H1 (cell line): ENCODE data around the gene PLXNA4. TPM values are rescaled to one million over a fixed set of nuclear protein-coding genes. Genes with fewer than 3 reads are reported as not detected.

Experiments
- CTCF ChIA-PET: fragments of 300-600 bp; sonication (Branson Sonifier 250); formaldehyde crosslinking; loops from one replicate; lab custom pipeline; 2021; ENCODE audit not compliant: partially characterized antibody; lab: Charles Lee
- POLR2A ChIA-PET: fragments of 300-600 bp; sonication (Branson Sonifier 250); formaldehyde crosslinking; loops from one replicate; lab custom pipeline; 2021; ENCODE audit warnings: inconsistent platforms; ENCODE audit not compliant: partially characterized antibody; lab: Charles Lee
- DNase-seq, 2 experiments: peaks; one replicate each; pipeline versions ENCODE4 v3.0.0 to v3.0.0-alpha.2; 2010 to 2022; ENCODE audit warnings: low spot score in 2 of 2, low read depth in 1 of 2, mixed read lengths in 1 of 2
- FAIRE-seq: peaks from 2 replicates; lab custom pipeline; 2011; peaks lifted over from hg19 to GRCh38; lab: Jason Lieb, UNC
- H2AFZ ChIP-seq: 2 replicates; pipeline ENCODE4 v1.8.1; 2012; ENCODE audit warnings: low read length, inconsistent platforms
- H2AK5ac ChIP-seq: 2 replicates; pipeline ENCODE4 v1.6.1; 2013; ENCODE audit warnings: low read depth, low read length
- H2BK120ac ChIP-seq: replicated peaks from 2 replicates; pipeline ENCODE3; 2013; ENCODE audit warnings: low read depth, low read length, inconsistent platforms
- H2BK12ac ChIP-seq: 2 replicates; pipeline ENCODE4 v1.6.1; 2013; ENCODE audit warnings: low read depth, low read length
- H2BK15ac ChIP-seq: 2 replicates; pipeline ENCODE4 v1.6.1; 2013; ENCODE audit warnings: low read length
- H2BK20ac ChIP-seq: 2 replicates; pipeline ENCODE4 v1.6.1; 2013; ENCODE audit warnings: low read length
- H2BK5ac ChIP-seq: 2 replicates; pipeline ENCODE4 v1.6.1; 2013; ENCODE audit warnings: low read depth, low read length
- H3K14ac ChIP-seq: 2 replicates; pipeline ENCODE4 v1.6.1; 2013; ENCODE audit warnings: inconsistent platforms; ENCODE audit not compliant: insufficient read length
- H3K18ac ChIP-seq: 2 replicates; pipeline ENCODE4 v1.6.1; 2013; ENCODE audit warnings: low read length; ENCODE audit errors: extremely low read depth
- H3K23ac ChIP-seq: 2 replicates; pipeline ENCODE4 v1.6.1; 2013; ENCODE audit warnings: inconsistent platforms; ENCODE audit not compliant: insufficient read length
- H3K23me2 ChIP-seq: 2 replicates; pipeline ENCODE4 v1.6.1; 2013; ENCODE audit warnings: low read depth, low read length
- H3K27ac ChIP-seq: 2 replicates; pipeline ENCODE4 v1.6.1; 2011; ENCODE audit warnings: low read depth, low read length, inconsistent platforms
- H3K27me3 ChIP-seq, 4 experiments: replicated peaks in 1 of 4; 1 replicate in 1 of 4; 2 replicates in 3 of 4; pipeline versions ENCODE4 v1.6.1 to v1.8.1; 2011 to 2013; ENCODE audit warnings: low read length in 3 of 4, mild to moderate bottlenecking in 3 of 4, inconsistent platforms in 2 of 4, mixed read lengths in 2 of 4, moderate library complexity in 1 of 4; ENCODE audit not compliant: control insufficient read depth in 3 of 4, insufficient read depth in 3 of 4; ENCODE audit errors: extremely low read depth in 1 of 4
- H3K36me3 ChIP-seq, 4 experiments: 2 replicates each; pipeline versions ENCODE4 v1.6.1 to v1.8.1; 2011 to 2013; ENCODE audit warnings: mild to moderate bottlenecking in 4 of 4, low read length in 3 of 4, moderate library complexity in 2 of 4, control low read depth in 1 of 4, inconsistent platforms in 1 of 4; ENCODE audit not compliant: insufficient read depth in 4 of 4, control insufficient read depth in 2 of 4
- H3K4ac ChIP-seq: replicated peaks from 2 replicates; pipeline ENCODE3; 2013; ENCODE audit warnings: low read length, low read depth, mixed read lengths, inconsistent platforms; ENCODE audit not compliant: insufficient read length
- H3K4me1 ChIP-seq, 4 experiments: replicated peaks in 1 of 4; 1 replicate in 1 of 4; 2 replicates in 3 of 4; pipeline versions ENCODE4 v1.6.1 to v1.8.1; 2011 to 2013; ENCODE audit warnings: low read length in 3 of 4, inconsistent platforms in 2 of 4, mixed read lengths in 1 of 4; ENCODE audit not compliant: insufficient read depth in 4 of 4, control insufficient read depth in 3 of 4
- H3K4me2 ChIP-seq, 2 experiments: 2 replicates each; pipeline versions ENCODE4 v1.6.1 to v1.8.1; 2011 to 2013; ENCODE audit warnings: low read depth in 2 of 2, low read length in 2 of 2, control low read depth in 1 of 2, inconsistent platforms in 1 of 2, mild to moderate bottlenecking in 1 of 2; ENCODE audit not compliant: insufficient read depth in 1 of 2
- H3K4me3 ChIP-seq, 4 experiments: fragments of 200-600, 300-600 bp in 1 of 4; sonication (generic), shearing (Covaris generic), sonication (Bioruptor Twin) in 1 of 4; 2 replicates each; pipeline versions ENCODE4 v1.5.1 to v1.8.1; 2011 to 2016; ENCODE audit warnings: low read length in 4 of 4, low read depth in 3 of 4, control low read depth in 2 of 4, inconsistent platforms in 2 of 4, mild to moderate bottlenecking in 2 of 4, mixed read lengths in 1 of 4, moderate library complexity in 1 of 4; ENCODE audit not compliant: insufficient read depth in 2 of 4; ENCODE audit errors: extremely low read depth in 1 of 4
- H3K56ac ChIP-seq: replicated peaks from 2 replicates; pipeline ENCODE3; 2013; ENCODE audit warnings: low read depth, mild to moderate bottlenecking, mixed read lengths, low read length, inconsistent platforms; ENCODE audit not compliant: insufficient read length
- H3K79me1 ChIP-seq: 2 replicates; pipeline ENCODE4 v1.6.1; 2013; ENCODE audit warnings: low read depth, low read length, control low read depth
- H3K79me2 ChIP-seq, 2 experiments: 2 replicates each; pipeline versions ENCODE4 v1.6.1 to v1.8.1; 2012 to 2013; ENCODE audit warnings: low read length in 2 of 2, mild to moderate bottlenecking in 2 of 2, inconsistent platforms in 1 of 2; ENCODE audit not compliant: insufficient read depth in 2 of 2, control insufficient read depth in 1 of 2
- H3K9ac ChIP-seq, 4 experiments: replicated peaks in 1 of 4; 1 replicate in 1 of 4; 2 replicates in 3 of 4; pipeline versions ENCODE4 v1.6.1 to v1.8.1; 2011 to 2013; ENCODE audit warnings: low read depth in 3 of 4, low read length in 3 of 4, control low read depth in 2 of 4, mild to moderate bottlenecking in 2 of 4, moderate library complexity in 2 of 4, inconsistent platforms in 1 of 4; ENCODE audit errors: extremely low read depth in 1 of 4
- H3K9me3 ChIP-seq, 2 experiments: 2 replicates each; pipeline versions ENCODE4 v1.6.1 to v1.8.1; 2012 to 2013; ENCODE audit warnings: mild to moderate bottlenecking in 2 of 2, moderate library complexity in 2 of 2, control low read depth in 1 of 2, inconsistent platforms in 1 of 2, low read depth in 1 of 2, low read length in 1 of 2, mixed read lengths in 1 of 2; ENCODE audit not compliant: insufficient read depth in 2 of 2
- H4K20me1 ChIP-seq, 2 experiments: replicated peaks in 1 of 2; 2 replicates each; pipeline versions ENCODE3 to v1.8.1; 2011 to 2013; ENCODE audit warnings: inconsistent platforms in 2 of 2, low read length in 2 of 2, mild to moderate bottlenecking in 1 of 2; ENCODE audit not compliant: insufficient read depth in 2 of 2, control insufficient read depth in 1 of 2
- H4K5ac ChIP-seq: 2 replicates; pipeline ENCODE4 v1.6.1; 2013; ENCODE audit warnings: low read length, low read depth, mixed read lengths, inconsistent platforms; ENCODE audit not compliant: insufficient read length
- H4K8ac ChIP-seq: 2 replicates; pipeline ENCODE4 v1.8.0; 2013; ENCODE audit warnings: mild to moderate bottlenecking, moderate library complexity, low read length, inconsistent platforms; ENCODE audit not compliant: insufficient read depth; ENCODE audit errors: extremely low read depth
- H4K91ac ChIP-seq: replicated peaks from 2 replicates; pipeline ENCODE3; 2013; ENCODE audit warnings: low read length, mixed read lengths, inconsistent platforms; ENCODE audit not compliant: insufficient read length
- EGR1 ChIP-seq: IDR thresholded peaks from 2 replicates; pipeline ENCODE4 v1.6.1; 2011; ENCODE audit warnings: low read depth, low read length, borderline replicate concordance
- WGBS, 2 experiments: shearing (Covaris generic) in 1 of 2; methylation state at CpG; one replicate each; pipeline versions ENCODE4 v1.1.6 to v1.1.7; 2013 to 2015; ENCODE audit warnings: low lambda C conversion rate in 2 of 2, mixed read lengths in 2 of 2, inconsistent platforms in 1 of 2, low coverage in 1 of 2, missing lambda C conversion rate in 1 of 2; ENCODE audit not compliant: insufficient replicate concordance in 2 of 2, insufficient coverage in 1 of 2, insufficient read length in 1 of 2; ENCODE audit errors: extremely low coverage in 1 of 2, missing lambda C conversion rate in 1 of 2; 5-methylcytosine and 5-hydroxymethylcytosine counted together
- polyA plus RNA-seq, 7 experiments: library from polyadenylated mRNA; depleted of rRNA in 3 of 7; stranded (reverse) in 5 of 7; unstranded in 2 of 7; fragments of >200 nt in 5 of 7; fragments of 200-250 nt in 2 of 7; gene quantifications; 1 replicate in 5 of 7; 2 replicates in 1 of 7; 4 replicates in 1 of 7; pipeline versions ENCODE4 v1.2.1 to v1.2.3, GENCODE V29; 2011 to 2013; ENCODE audit warnings: missing spikeins in 2 of 7, mixed read lengths in 2 of 7
- total RNA-seq: library from RNA; stranded (reverse); fragmentation: NEBNext Ultra II Directional; extraction: Animal tissue kit (Norgen Biotek cat#: 25700); gene quantifications from 2 replicates; pipeline ENCODE4 v1.2.1, GENCODE V29; 2021

PLXNA4 gene
- total and polyA plus RNA-seq, 2 of the 8 experiments (the other 6 are each of a cell fraction or from before 2014, with no cell fraction given) = 0.76 to 0.79 TPM

- H4K5ac ChIP-seq = no peak overlapping the region
- ChIA-PET CTCF (interaction anchor here (1.0 to 3.9 kb wide), 4 partner anchors 11 to 60 kb away, joined by 3 to 14 read pairs (median 8); no protein-coding TSS in a partner anchor), POLR2A (no interaction called here)
- no peaks in the 10 kb centered on the region for H3K9me3 ChIP-seq
- no peak overlapping the region for H4K8ac ChIP-seq
- H2BK12ac ChIP-seq = no peak overlapping the region
- H3K4me3 ChIP-seq = no peak overlapping the region
- H2BK20ac ChIP-seq = no peak overlapping the region
- no peak overlapping the region for H3K18ac ChIP-seq
- no peak overlapping the region for H3K9ac ChIP-seq
- no peak for DNase-seq
- H3K36me3 ChIP-seq = no peaks in the 10 kb centered on the region
- no peak overlapping the region for H3K56ac ChIP-seq
- H3K23me2 ChIP-seq = no peaks in the 10 kb centered on the region
- no peaks in the 10 kb centered on the region for H3K79me2 ChIP-seq
- no peaks in the 10 kb centered on the region; a peak in 1 of 7 replicates for H3K27me3 ChIP-seq
- H3K4me2 ChIP-seq = no peak overlapping the region
- H2BK15ac ChIP-seq = no peak overlapping the region
- no peak overlapping the region for H2BK120ac ChIP-seq
- H3K79me1 ChIP-seq = no peaks in the 10 kb centered on the region
- no peak overlapping the region for H4K91ac ChIP-seq
- H3K4me1 ChIP-seq = peaks cover 0 to 3% (median 0%) of the 10 kb centered on the region in 4 experiments; a peak in 1 of 7 replicates
- H2AK5ac ChIP-seq = no peak overlapping the region
- 93% methylated on average over 3 of the region's 3 CpGs; no CpG with 5 or more reads in 1 of the 2 experiments for WGBS, 2 experiments
- H2BK5ac ChIP-seq = no peak overlapping the region
- H3K23ac ChIP-seq = no peak overlapping the region
- no peaks in the 10 kb centered on the region for H4K20me1 ChIP-seq
- H2AFZ ChIP-seq = no peak overlapping the region
- H3K27ac ChIP-seq = no peak overlapping the region
- FAIRE-seq = no peak
- no peak overlapping the region for H3K4ac ChIP-seq
- no peak overlapping the region for H3K14ac ChIP-seq
- no peak for TF ChIP-seq EGR1
These were observed 349.3 kb downstream of the PLXNA4 start for GRCh38 chr7:132226957-132227290.
